ENCODE measurements around the gene C4orf33.

- TF ChIP-seq EZH2 (IDR thresholded peaks at IDR 0.05; ENCODE audit: borderline replicate concordance, low read length) (no peak), CTCF (IDR thresholded peaks at IDR 0.05; ENCODE audit: low read length) (no peak)
Observed at GRCh38 chr4:129143359-129143758, 47.4 kb downstream of the C4orf33 start.

Measured in OCI-LY1 (cell line).